ENCODE results near the gene FBXO34.

FBXO34 gene

GRCh38 chr14:55350461-55350860 is 79.2 kb downstream of the FBXO34 start:
- Histone ChIP-seq H3K79me2 (ENCODE audit: insufficient read depth, low read length) (peaks cover 45% of the 10 kb centered on the region), H3K9ac (ENCODE audit: low read depth, low read length, poor library complexity, severe bottlenecking) (no peak overlapping the region), H3K9me3 (ENCODE audit: insufficient read depth, low read depth, low read length) (no peaks in the 10 kb centered on the region), H3F3A (ENCODE audit: low read depth) (no peaks in the 10 kb centered on the region), H3K4me1 (ENCODE audit: insufficient read depth, low read length, poor library complexity, severe bottlenecking) (no peaks in the 10 kb centered on the region), H3K4me2 (ENCODE audit: low read depth, low read length, poor library complexity, severe bottlenecking) (no peak overlapping the region), H3K36me3 (ENCODE audit: insufficient read depth, low read length) (peaks cover 45% of the 10 kb centered on the region; the same call in 1 of the 2 replicates), H2AFZ (ENCODE audit: low read length) (no peak overlapping the region), H3K27me3 (ENCODE audit: insufficient read depth, low read length, poor library complexity, severe bottlenecking) (no peaks in the 10 kb centered on the region), H4K20me1 (ENCODE audit: insufficient read depth, low read length, poor library complexity, severe bottlenecking) (peaks cover 26% of the 10 kb centered on the region), H3K4me3 (ENCODE audit: low read length, poor library complexity, severe bottlenecking) (no peak overlapping the region), H3K9me2 (replicated peaks; ENCODE audit: low read depth, low read length) (no peaks in the 10 kb centered on the region)
- TF ChIP-seq EZH2phosphoT487 (IDR thresholded peaks at IDR 0.05; ENCODE audit: borderline replicate concordance): no peak
- TF ChIP-seq, protein P1, sequence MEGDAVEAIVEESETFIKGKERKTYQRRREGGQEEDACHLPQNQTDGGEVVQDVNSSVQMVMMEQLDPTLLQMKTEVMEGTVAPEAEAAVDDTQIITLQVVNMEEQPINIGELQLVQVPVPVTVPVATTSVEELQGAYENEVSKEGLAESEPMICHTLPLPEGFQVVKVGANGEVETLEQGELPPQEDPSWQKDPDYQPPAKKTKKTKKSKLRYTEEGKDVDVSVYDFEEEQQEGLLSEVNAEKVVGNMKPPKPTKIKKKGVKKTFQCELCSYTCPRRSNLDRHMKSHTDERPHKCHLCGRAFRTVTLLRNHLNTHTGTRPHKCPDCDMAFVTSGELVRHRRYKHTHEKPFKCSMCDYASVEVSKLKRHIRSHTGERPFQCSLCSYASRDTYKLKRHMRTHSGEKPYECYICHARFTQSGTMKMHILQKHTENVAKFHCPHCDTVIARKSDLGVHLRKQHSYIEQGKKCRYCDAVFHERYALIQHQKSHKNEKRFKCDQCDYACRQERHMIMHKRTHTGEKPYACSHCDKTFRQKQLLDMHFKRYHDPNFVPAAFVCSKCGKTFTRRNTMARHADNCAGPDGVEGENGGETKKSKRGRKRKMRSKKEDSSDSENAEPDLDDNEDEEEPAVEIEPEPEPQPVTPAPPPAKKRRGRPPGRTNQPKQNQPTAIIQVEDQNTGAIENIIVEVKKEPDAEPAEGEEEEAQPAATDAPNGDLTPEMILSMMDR (conservative IDR thresholded peaks at IDR 0.05; ENCODE audit: low read length): no peak

GRCh38 chr14:55351111-55351510 is 79.9 kb downstream of the FBXO34 start:
- Histone ChIP-seq H3K4me1 (ENCODE audit: insufficient read depth, low read length, poor library complexity, severe bottlenecking) (no peaks in the 10 kb centered on the region), H3K36me3 (ENCODE audit: insufficient read depth, low read length) (peaks cover 50% of the 10 kb centered on the region; the same call in 1 of the 2 replicates), H3K27me3 (ENCODE audit: insufficient read depth, low read length, poor library complexity, severe bottlenecking) (no peaks in the 10 kb centered on the region), H2AFZ (ENCODE audit: low read length) (no peak overlapping the region), H3K9ac (ENCODE audit: low read depth, low read length, poor library complexity, severe bottlenecking) (no peak overlapping the region), H3K9me2 (replicated peaks; ENCODE audit: low read depth, low read length) (no peaks in the 10 kb centered on the region), H3K4me3 (ENCODE audit: low read length, poor library complexity, severe bottlenecking) (no peak overlapping the region), H3K9me3 (ENCODE audit: insufficient read depth, low read depth, low read length) (no peaks in the 10 kb centered on the region), H4K20me1 (ENCODE audit: insufficient read depth, low read length, poor library complexity, severe bottlenecking) (peaks cover 26% of the 10 kb centered on the region), H3F3A (ENCODE audit: low read depth) (no peaks in the 10 kb centered on the region), H3K4me2 (ENCODE audit: low read depth, low read length, poor library complexity, severe bottlenecking) (no peak overlapping the region), H3K79me2 (ENCODE audit: insufficient read depth, low read length) (peaks cover 38% of the 10 kb centered on the region)
- TF ChIP-seq, protein P1 (conservative IDR thresholded peaks at IDR 0.05; ENCODE audit: low read length): no peak
- TF ChIP-seq EZH2phosphoT487 (IDR thresholded peaks at IDR 0.05; ENCODE audit: borderline replicate concordance): no peak

GRCh38 chr14:55352201-55352600 is 81.0 kb downstream of the FBXO34 start:
- Histone ChIP-seq H3K79me2 (ENCODE audit: insufficient read depth, low read length) (peaks cover 28% of the 10 kb centered on the region), H3K4me1 (ENCODE audit: insufficient read depth, low read length, poor library complexity, severe bottlenecking) (no peaks in the 10 kb centered on the region), H4K20me1 (ENCODE audit: insufficient read depth, low read length, poor library complexity, severe bottlenecking) (peaks cover 23% of the 10 kb centered on the region), H3F3A (ENCODE audit: low read depth) (no peaks in the 10 kb centered on the region), H2AFZ (ENCODE audit: low read length) (no peak overlapping the region), H3K9ac (ENCODE audit: low read depth, low read length, poor library complexity, severe bottlenecking) (no peak overlapping the region), H3K9me2 (replicated peaks; ENCODE audit: low read depth, low read length) (no peaks in the 10 kb centered on the region), H3K27me3 (ENCODE audit: insufficient read depth, low read length, poor library complexity, severe bottlenecking) (no peaks in the 10 kb centered on the region), H3K4me2 (ENCODE audit: low read depth, low read length, poor library complexity, severe bottlenecking) (no peak overlapping the region), H3K36me3 (ENCODE audit: insufficient read depth, low read length) (peaks cover 54% of the 10 kb centered on the region; the same call in 1 of the 2 replicates), H3K4me3 (ENCODE audit: low read length, poor library complexity, severe bottlenecking) (no peak overlapping the region), H3K9me3 (ENCODE audit: insufficient read depth, low read depth, low read length) (no peaks in the 10 kb centered on the region)
- TF ChIP-seq, protein P1 (conservative IDR thresholded peaks at IDR 0.05; ENCODE audit: low read length): no peak
- no peak for TF ChIP-seq EZH2phosphoT487 (IDR thresholded peaks at IDR 0.05; ENCODE audit: borderline replicate concordance)
